Liver (tissue), 9 donors: ENCODE measurements around the gene C19orf33. TPM values are rescaled to one million over a fixed set of nuclear protein-coding genes. Genes with fewer than 3 reads are reported as not detected.

ENCODE experiments used
- DNase-seq: peaks from one replicate; pipeline ENCODE4 v3.0.0-alpha.2; 2017; ENCODE audit warnings: low spot score
- H3K27ac ChIP-seq, 2 donors: one replicate each; pipeline ENCODE4 v1.7.0; 2013; ENCODE audit warnings: inconsistent platforms in 2 of 2, low read length in 2 of 2, control low read depth in 1 of 2, low read depth in 1 of 2, mild to moderate bottlenecking in 1 of 2
- H3K27me3 ChIP-seq, 4 donors: one replicate each; pipeline versions ENCODE4 v1.6.1 to v1.7.0; 2013; ENCODE audit warnings: low read length in 3 of 4, inconsistent platforms in 1 of 4, mild to moderate bottlenecking in 1 of 4, moderate library complexity in 1 of 4; ENCODE audit not compliant: control insufficient read depth in 4 of 4, insufficient read depth in 4 of 4
- H3K36me3 ChIP-seq, 4 donors: one replicate each; pipeline versions ENCODE4 v1.6.1 to v1.7.0; 2013; ENCODE audit warnings: low read length in 3 of 4, mild to moderate bottlenecking in 3 of 4, low read depth in 1 of 4, moderate library complexity in 1 of 4; ENCODE audit not compliant: control insufficient read depth in 4 of 4, insufficient read depth in 3 of 4
- H3K4me1 ChIP-seq, 4 donors: one replicate each; pipeline versions ENCODE4 v1.6.1 to v1.7.0; 2013; ENCODE audit warnings: low read length in 3 of 4, mild to moderate bottlenecking in 3 of 4, moderate library complexity in 1 of 4; ENCODE audit not compliant: control insufficient read depth in 4 of 4, insufficient read depth in 4 of 4
- H3K4me3 ChIP-seq, 3 donors: one replicate each; pipeline versions ENCODE4 v1.6.1 to v1.7.0; 2013; ENCODE audit warnings: low read length in 3 of 3, control low read depth in 1 of 3, low read depth in 1 of 3, mild to moderate bottlenecking in 1 of 3
- H3K9ac ChIP-seq, 2 donors: one replicate each; pipeline ENCODE4 v1.7.0; 2013; ENCODE audit warnings: low read length in 2 of 2, mild to moderate bottlenecking in 2 of 2, moderate library complexity in 2 of 2, control low read depth in 1 of 2, low read depth in 1 of 2
- H3K9me3 ChIP-seq, 4 donors: one replicate each; pipeline versions ENCODE4 v1.6.1 to v1.7.0; 2013; ENCODE audit warnings: low read length in 3 of 4; ENCODE audit not compliant: control insufficient read depth in 4 of 4
- EGR1 ChIP-seq, 2 donors: IDR thresholded peaks; 2 replicates each; pipeline ENCODE4 v1.6.1; 2016 to 2018; ENCODE audit warnings: antibody characterized with exemption in 2 of 2, low read depth in 2 of 2
- FOXA1 ChIP-seq: IDR thresholded peaks from 2 replicates; pipeline ENCODE4 v1.6.1; 2016; ENCODE audit warnings: antibody characterized with exemption
- FOXA2 ChIP-seq: IDR thresholded peaks from 2 replicates; pipeline ENCODE4 v1.6.1; 2016; ENCODE audit warnings: antibody characterized with exemption
- HNF4A ChIP-seq, 2 donors: conservative IDR thresholded peaks; 2 replicates each; pipeline ENCODE4 v1.6.1; 2016; ENCODE audit warnings: antibody characterized with exemption in 2 of 2, mild to moderate bottlenecking in 2 of 2
- JUND ChIP-seq, 2 donors: IDR thresholded peaks; 2 replicates each; pipeline ENCODE4 v1.6.1; 2016; ENCODE audit warnings: antibody characterized with exemption in 2 of 2
- NR2F2 ChIP-seq: IDR thresholded peaks from 2 replicates; pipeline ENCODE4 v1.6.1; 2016; ENCODE audit warnings: antibody characterized with exemption
- RAD21 ChIP-seq, 2 donors: IDR thresholded peaks; 2 replicates each; pipeline ENCODE4 v1.6.1; 2016; ENCODE audit warnings: antibody characterized with exemption in 2 of 2, mild to moderate bottlenecking in 2 of 2
- RXRA ChIP-seq, 2 donors: IDR thresholded peaks; 2 replicates each; pipeline ENCODE4 v1.6.1; 2017 to 2018; ENCODE audit warnings: antibody characterized with exemption in 2 of 2, mild to moderate bottlenecking in 1 of 2
- SP1 ChIP-seq: IDR thresholded peaks from 2 replicates; pipeline ENCODE4 v1.6.1; 2018; ENCODE audit warnings: antibody characterized with exemption, mild to moderate bottlenecking
- YY1 ChIP-seq: IDR thresholded peaks from 2 replicates; pipeline ENCODE4 v1.6.1; 2016; ENCODE audit warnings: antibody characterized with exemption, mild to moderate bottlenecking
- ZBTB33 ChIP-seq: IDR thresholded peaks from 2 replicates; pipeline ENCODE4 v1.6.1; 2016; ENCODE audit warnings: antibody characterized with exemption
- WGBS: extraction: QIAGEN DNeasy Blood & Tissue Kit; methylation state at CpG from one replicate; pipeline ENCODE4 v1.1.7; 2013; 5-methylcytosine and 5-hydroxymethylcytosine counted together
- polyA plus RNA-seq, 2 donors: library from polyadenylated mRNA; stranded (reverse) in 1 of 2; unstranded in 1 of 2; fragments of 200-250 nt in 1 of 2; fragments of >200 nt in 1 of 2; fragmentation: Nextera tagmentation in 1 of 2; extraction: Ambion mirVana in 1 of 2; gene quantifications; one replicate each; pipeline versions ENCODE4 v1.2.1 to v1.2.3, GENCODE V29; 2013 to 2015
- total RNA-seq, 2 donors: library from RNA; depleted of rRNA; stranded (reverse); fragments of >200 nt; gene quantifications; one replicate each; pipeline ENCODE4 v1.2.3, GENCODE V29; 2014
- TF ChIP-seq, protein P1 (sequence below): IDR thresholded peaks from 2 replicates; pipeline ENCODE4 v1.6.1; 2016; ENCODE audit warnings: antibody characterized with exemption, mild to moderate bottlenecking
- TF ChIP-seq, protein P2 (sequence below): IDR thresholded peaks from 2 replicates; pipeline ENCODE4 v1.6.1; 2016; ENCODE audit warnings: antibody characterized with exemption
- donor health status: healthy.
- donor health status: healthy.
- donor health status: healthy.
- donor health status: healthy.
- donor health status: healthy.

C19orf33 gene
- total and polyA plus RNA-seq, 4 donors, result 0.36 to 1.6 TPM; not detected in 2

DNA sequence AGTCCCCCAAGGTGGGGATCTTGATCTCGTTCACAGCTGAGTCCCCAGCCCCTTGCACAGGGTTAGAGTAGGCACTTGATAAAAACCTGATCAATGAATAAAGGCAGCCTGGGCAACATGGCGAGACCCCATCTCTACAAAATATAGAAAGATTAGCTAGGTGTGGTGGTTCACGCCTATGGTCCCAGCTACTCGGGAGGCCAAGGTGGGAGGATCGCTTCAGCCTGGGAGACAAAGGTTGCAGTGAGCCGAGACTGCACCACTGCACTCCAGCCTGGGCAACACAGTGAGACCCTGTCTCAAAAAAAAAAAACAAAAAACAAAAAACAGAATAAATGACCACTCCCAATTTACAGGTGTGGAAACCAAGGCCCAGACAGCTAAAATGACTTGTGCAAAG, 6.9 kb downstream of the C19orf33 start:
- H3K27ac ChIP-seq, result no peak overlapping the region
- H3K9ac ChIP-seq, result no peak overlapping the region
- no peaks in the 10 kb centered on the region for H3K27me3 ChIP-seq
- H3K4me3 ChIP-seq, result no peak overlapping the region
- H3K4me1 ChIP-seq, result peaks cover 0 to 7% (median 4%) of the 10 kb centered on the region in 4 donors
- no peak for DNase-seq
- H3K9me3 ChIP-seq, result no peaks in the 10 kb centered on the region
- WGBS, result 99% methylated on average over 6 of the region's 6 CpGs
- peaks cover 2 to 17% (median 4%) of the 10 kb centered on the region in 4 donors for H3K36me3 ChIP-seq
- TF ChIP-seq FOXA2 (no peak), ZBTB33 (no peak), HNF4A (conservative IDR thresholded peaks at IDR 0.05) (no peak)

DNA sequence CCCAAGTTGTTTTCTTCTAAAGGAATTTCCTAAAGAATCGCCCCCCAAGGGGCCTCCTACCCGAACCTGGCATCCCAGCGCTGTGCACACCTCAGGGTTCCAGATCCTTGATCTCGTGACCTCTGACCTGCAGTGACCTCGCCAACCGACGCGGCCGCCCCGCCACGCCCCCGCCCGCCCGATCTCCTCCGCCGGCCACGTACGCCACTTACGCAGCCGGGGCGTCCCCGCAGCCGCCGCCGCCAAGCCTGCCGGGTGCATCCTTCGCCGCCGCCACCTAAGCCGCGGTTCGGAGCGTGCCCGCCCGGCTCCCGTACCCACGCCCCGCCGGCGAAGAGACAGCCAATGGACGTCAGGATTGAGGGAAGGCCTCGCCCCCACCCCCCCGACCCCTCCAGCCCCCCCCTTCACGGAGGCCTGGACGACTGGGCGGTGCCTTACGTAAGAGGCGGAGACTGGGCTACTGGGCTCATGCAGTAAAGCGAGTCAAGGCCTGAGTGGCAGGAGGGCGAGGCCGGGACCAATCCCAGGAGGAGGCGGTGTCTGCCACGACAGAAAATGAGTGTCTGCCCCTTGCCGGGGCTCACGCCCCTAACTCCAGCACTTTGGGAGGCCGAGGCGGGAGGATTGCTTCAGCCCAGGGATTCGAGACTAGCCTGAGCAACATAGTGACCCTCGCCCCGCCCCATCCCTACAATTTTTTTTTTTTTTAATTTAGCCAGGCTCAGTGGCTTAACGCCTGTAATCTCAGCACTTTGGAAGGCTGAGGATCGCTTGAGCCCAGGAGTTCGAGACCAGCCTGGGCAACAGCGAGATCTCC, 11.8 kb downstream of the C19orf33 start, which contains the start of gene YIF1B:
Gene YIF1B (minus strand): TSS at position 291 of the 820 bp plus-strand sequence. CDS start 30 bp downstream, at position 261.
- Histone ChIP-seq H3K4me3 (peak within 1 kb of the TSS; percentile 65 to 81 (median 66)), H3K9ac (peak within 1 kb of the TSS; percentile 62 to 69), H3K36me3 (no peaks in the 10 kb centered on the region), H3K27me3 (no peaks in the 10 kb centered on the region), H3K27ac (peak within 1 kb of the TSS; percentile 82 to 83), H3K9me3 (no peaks in the 10 kb centered on the region), H3K4me1 (peaks cover 0 to 21% (median 12%) of the 10 kb centered on the region in 4 donors)
- DNase-seq, result peak; percentile 95
- TF ChIP-seq RXRA (IDR thresholded peaks at IDR 0.05), result peak; percentile 19 to 28
- TF ChIP-seq, protein P1, sequence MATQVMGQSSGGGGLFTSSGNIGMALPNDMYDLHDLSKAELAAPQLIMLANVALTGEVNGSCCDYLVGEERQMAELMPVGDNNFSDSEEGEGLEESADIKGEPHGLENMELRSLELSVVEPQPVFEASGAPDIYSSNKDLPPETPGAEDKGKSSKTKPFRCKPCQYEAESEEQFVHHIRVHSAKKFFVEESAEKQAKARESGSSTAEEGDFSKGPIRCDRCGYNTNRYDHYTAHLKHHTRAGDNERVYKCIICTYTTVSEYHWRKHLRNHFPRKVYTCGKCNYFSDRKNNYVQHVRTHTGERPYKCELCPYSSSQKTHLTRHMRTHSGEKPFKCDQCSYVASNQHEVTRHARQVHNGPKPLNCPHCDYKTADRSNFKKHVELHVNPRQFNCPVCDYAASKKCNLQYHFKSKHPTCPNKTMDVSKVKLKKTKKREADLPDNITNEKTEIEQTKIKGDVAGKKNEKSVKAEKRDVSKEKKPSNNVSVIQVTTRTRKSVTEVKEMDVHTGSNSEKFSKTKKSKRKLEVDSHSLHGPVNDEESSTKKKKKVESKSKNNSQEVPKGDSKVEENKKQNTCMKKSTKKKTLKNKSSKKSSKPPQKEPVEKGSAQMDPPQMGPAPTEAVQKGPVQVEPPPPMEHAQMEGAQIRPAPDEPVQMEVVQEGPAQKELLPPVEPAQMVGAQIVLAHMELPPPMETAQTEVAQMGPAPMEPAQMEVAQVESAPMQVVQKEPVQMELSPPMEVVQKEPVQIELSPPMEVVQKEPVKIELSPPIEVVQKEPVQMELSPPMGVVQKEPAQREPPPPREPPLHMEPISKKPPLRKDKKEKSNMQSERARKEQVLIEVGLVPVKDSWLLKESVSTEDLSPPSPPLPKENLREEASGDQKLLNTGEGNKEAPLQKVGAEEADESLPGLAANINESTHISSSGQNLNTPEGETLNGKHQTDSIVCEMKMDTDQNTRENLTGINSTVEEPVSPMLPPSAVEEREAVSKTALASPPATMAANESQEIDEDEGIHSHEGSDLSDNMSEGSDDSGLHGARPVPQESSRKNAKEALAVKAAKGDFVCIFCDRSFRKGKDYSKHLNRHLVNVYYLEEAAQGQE, result peak; percentile 13
- TF ChIP-seq YY1, result peak; percentile 29
- TF ChIP-seq NR2F2, result peak; percentile 88
- peak; percentile 73 for TF ChIP-seq SP1
- no peak for TF ChIP-seq FOXA1
- no peak for TF ChIP-seq RAD21 (IDR thresholded peaks at IDR 0.05)
- no peak for TF ChIP-seq JUND (IDR thresholded peaks at IDR 0.05)
- TF ChIP-seq, protein P2, sequence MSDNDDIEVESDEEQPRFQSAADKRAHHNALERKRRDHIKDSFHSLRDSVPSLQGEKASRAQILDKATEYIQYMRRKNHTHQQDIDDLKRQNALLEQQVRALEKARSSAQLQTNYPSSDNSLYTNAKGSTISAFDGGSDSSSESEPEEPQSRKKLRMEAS, result no peak
- peak; percentile 28 to 70 for TF ChIP-seq EGR1 (IDR thresholded peaks at IDR 0.05; ENCODE audit: low read depth in 2 of 2)
- TF ChIP-seq FOXA2, result no peak
- TF ChIP-seq HNF4A (conservative IDR thresholded peaks at IDR 0.05), result no peak
- WGBS, result 1% methylated on average over 64 of the region's 64 CpGs
